H1 (cell line): ENCODE measurements around the gene PIK3R1. TPM values are rescaled to one million over a fixed set of nuclear protein-coding genes. Genes with fewer than 3 reads are reported as not detected.

Source experiments
- CTCF ChIA-PET: fragments of 300-600 bp; sonication (Branson Sonifier 250); formaldehyde crosslinking; loops from one replicate; lab custom pipeline; 2021; ENCODE audit not compliant: partially characterized antibody; lab: Charles Lee
- POLR2A ChIA-PET: fragments of 300-600 bp; sonication (Branson Sonifier 250); formaldehyde crosslinking; loops from one replicate; lab custom pipeline; 2021; ENCODE audit warnings: inconsistent platforms; ENCODE audit not compliant: partially characterized antibody; lab: Charles Lee
- DNase-seq, 2 experiments: peaks; one replicate each; pipeline versions ENCODE4 v3.0.0 to v3.0.0-alpha.2; 2010 to 2022; ENCODE audit warnings: low spot score in 2 of 2, low read depth in 1 of 2, mixed read lengths in 1 of 2
- FAIRE-seq: peaks from 2 replicates; lab custom pipeline; 2011; peaks lifted over from hg19 to GRCh38; lab: Jason Lieb, UNC
- H2AFZ ChIP-seq: 2 replicates; pipeline ENCODE4 v1.8.1; 2012; ENCODE audit warnings: low read length, inconsistent platforms
- H2AK5ac ChIP-seq: 2 replicates; pipeline ENCODE4 v1.6.1; 2013; ENCODE audit warnings: low read depth, low read length
- H2BK120ac ChIP-seq: replicated peaks from 2 replicates; pipeline ENCODE3; 2013; ENCODE audit warnings: low read depth, low read length, inconsistent platforms
- H2BK12ac ChIP-seq: 2 replicates; pipeline ENCODE4 v1.6.1; 2013; ENCODE audit warnings: low read depth, low read length
- H2BK15ac ChIP-seq: 2 replicates; pipeline ENCODE4 v1.6.1; 2013; ENCODE audit warnings: low read length
- H2BK20ac ChIP-seq: 2 replicates; pipeline ENCODE4 v1.6.1; 2013; ENCODE audit warnings: low read length
- H2BK5ac ChIP-seq: 2 replicates; pipeline ENCODE4 v1.6.1; 2013; ENCODE audit warnings: low read depth, low read length
- H3K14ac ChIP-seq: 2 replicates; pipeline ENCODE4 v1.6.1; 2013; ENCODE audit warnings: inconsistent platforms; ENCODE audit not compliant: insufficient read length
- H3K18ac ChIP-seq: 2 replicates; pipeline ENCODE4 v1.6.1; 2013; ENCODE audit warnings: low read length; ENCODE audit errors: extremely low read depth
- H3K23ac ChIP-seq: 2 replicates; pipeline ENCODE4 v1.6.1; 2013; ENCODE audit warnings: inconsistent platforms; ENCODE audit not compliant: insufficient read length
- H3K23me2 ChIP-seq: 2 replicates; pipeline ENCODE4 v1.6.1; 2013; ENCODE audit warnings: low read depth, low read length
- H3K27ac ChIP-seq: 2 replicates; pipeline ENCODE4 v1.6.1; 2011; ENCODE audit warnings: low read depth, low read length, inconsistent platforms
- H3K27me3 ChIP-seq, 4 experiments: replicated peaks in 1 of 4; 1 replicate in 1 of 4; 2 replicates in 3 of 4; pipeline versions ENCODE4 v1.6.1 to v1.8.1; 2011 to 2013; ENCODE audit warnings: low read length in 3 of 4, mild to moderate bottlenecking in 3 of 4, inconsistent platforms in 2 of 4, mixed read lengths in 2 of 4, moderate library complexity in 1 of 4; ENCODE audit not compliant: control insufficient read depth in 3 of 4, insufficient read depth in 3 of 4; ENCODE audit errors: extremely low read depth in 1 of 4
- H3K36me3 ChIP-seq, 4 experiments: 2 replicates each; pipeline versions ENCODE4 v1.6.1 to v1.8.1; 2011 to 2013; ENCODE audit warnings: mild to moderate bottlenecking in 4 of 4, low read length in 3 of 4, moderate library complexity in 2 of 4, control low read depth in 1 of 4, inconsistent platforms in 1 of 4; ENCODE audit not compliant: insufficient read depth in 4 of 4, control insufficient read depth in 2 of 4
- H3K4ac ChIP-seq: replicated peaks from 2 replicates; pipeline ENCODE3; 2013; ENCODE audit warnings: low read length, low read depth, mixed read lengths, inconsistent platforms; ENCODE audit not compliant: insufficient read length
- H3K4me1 ChIP-seq, 4 experiments: replicated peaks in 1 of 4; 1 replicate in 1 of 4; 2 replicates in 3 of 4; pipeline versions ENCODE4 v1.6.1 to v1.8.1; 2011 to 2013; ENCODE audit warnings: low read length in 3 of 4, inconsistent platforms in 2 of 4, mixed read lengths in 1 of 4; ENCODE audit not compliant: insufficient read depth in 4 of 4, control insufficient read depth in 3 of 4
- H3K4me2 ChIP-seq, 2 experiments: 2 replicates each; pipeline versions ENCODE4 v1.6.1 to v1.8.1; 2011 to 2013; ENCODE audit warnings: low read depth in 2 of 2, low read length in 2 of 2, control low read depth in 1 of 2, inconsistent platforms in 1 of 2, mild to moderate bottlenecking in 1 of 2; ENCODE audit not compliant: insufficient read depth in 1 of 2
- H3K4me3 ChIP-seq, 4 experiments: fragments of 200-600, 300-600 bp in 1 of 4; sonication (generic), shearing (Covaris generic), sonication (Bioruptor Twin) in 1 of 4; 2 replicates each; pipeline versions ENCODE4 v1.5.1 to v1.8.1; 2011 to 2016; ENCODE audit warnings: low read length in 4 of 4, low read depth in 3 of 4, control low read depth in 2 of 4, inconsistent platforms in 2 of 4, mild to moderate bottlenecking in 2 of 4, mixed read lengths in 1 of 4, moderate library complexity in 1 of 4; ENCODE audit not compliant: insufficient read depth in 2 of 4; ENCODE audit errors: extremely low read depth in 1 of 4
- H3K56ac ChIP-seq: replicated peaks from 2 replicates; pipeline ENCODE3; 2013; ENCODE audit warnings: low read depth, mild to moderate bottlenecking, mixed read lengths, low read length, inconsistent platforms; ENCODE audit not compliant: insufficient read length
- H3K79me1 ChIP-seq: 2 replicates; pipeline ENCODE4 v1.6.1; 2013; ENCODE audit warnings: low read depth, low read length, control low read depth
- H3K79me2 ChIP-seq, 2 experiments: 2 replicates each; pipeline versions ENCODE4 v1.6.1 to v1.8.1; 2012 to 2013; ENCODE audit warnings: low read length in 2 of 2, mild to moderate bottlenecking in 2 of 2, inconsistent platforms in 1 of 2; ENCODE audit not compliant: insufficient read depth in 2 of 2, control insufficient read depth in 1 of 2
- H3K9ac ChIP-seq, 4 experiments: replicated peaks in 1 of 4; 1 replicate in 1 of 4; 2 replicates in 3 of 4; pipeline versions ENCODE4 v1.6.1 to v1.8.1; 2011 to 2013; ENCODE audit warnings: low read depth in 3 of 4, low read length in 3 of 4, control low read depth in 2 of 4, mild to moderate bottlenecking in 2 of 4, moderate library complexity in 2 of 4, inconsistent platforms in 1 of 4; ENCODE audit errors: extremely low read depth in 1 of 4
- H3K9me3 ChIP-seq, 2 experiments: 2 replicates each; pipeline versions ENCODE4 v1.6.1 to v1.8.1; 2012 to 2013; ENCODE audit warnings: mild to moderate bottlenecking in 2 of 2, moderate library complexity in 2 of 2, control low read depth in 1 of 2, inconsistent platforms in 1 of 2, low read depth in 1 of 2, low read length in 1 of 2, mixed read lengths in 1 of 2; ENCODE audit not compliant: insufficient read depth in 2 of 2
- H4K20me1 ChIP-seq, 2 experiments: replicated peaks in 1 of 2; 2 replicates each; pipeline versions ENCODE3 to v1.8.1; 2011 to 2013; ENCODE audit warnings: inconsistent platforms in 2 of 2, low read length in 2 of 2, mild to moderate bottlenecking in 1 of 2; ENCODE audit not compliant: insufficient read depth in 2 of 2, control insufficient read depth in 1 of 2
- H4K5ac ChIP-seq: 2 replicates; pipeline ENCODE4 v1.6.1; 2013; ENCODE audit warnings: low read length, low read depth, mixed read lengths, inconsistent platforms; ENCODE audit not compliant: insufficient read length
- H4K8ac ChIP-seq: 2 replicates; pipeline ENCODE4 v1.8.0; 2013; ENCODE audit warnings: mild to moderate bottlenecking, moderate library complexity, low read length, inconsistent platforms; ENCODE audit not compliant: insufficient read depth; ENCODE audit errors: extremely low read depth
- H4K91ac ChIP-seq: replicated peaks from 2 replicates; pipeline ENCODE3; 2013; ENCODE audit warnings: low read length, mixed read lengths, inconsistent platforms; ENCODE audit not compliant: insufficient read length
- ATF3 ChIP-seq: IDR thresholded peaks from 2 replicates; pipeline ENCODE4 v1.6.1; 2011; ENCODE audit warnings: low read depth, mild to moderate bottlenecking, low read length; ENCODE audit not compliant: insufficient read depth
- BRCA1 ChIP-seq: IDR thresholded peaks from 2 replicates; pipeline ENCODE4 v1.6.1; 2012; ENCODE audit warnings: low read depth, low read length, improper control_type of control experiment
- CTCF ChIP-seq, 3 experiments: IDR thresholded peaks; 1 replicate in 2 of 3; 2 replicates in 1 of 3; pipeline versions ENCODE4 v1.5.1 to v1.6.1; 2011; ENCODE audit warnings: low read length in 3 of 3, mild to moderate bottlenecking in 3 of 3, inconsistent platforms in 2 of 3, low read depth in 1 of 3, moderate library complexity in 1 of 3; ENCODE audit not compliant: insufficient read depth in 1 of 3; ENCODE audit errors: control extremely low read depth in 1 of 3
- GTF2F1 ChIP-seq: IDR thresholded peaks from 2 replicates; pipeline ENCODE4 v1.6.1; 2012; ENCODE audit warnings: low read depth, low read length, improper control_type of control experiment, borderline replicate concordance
- KDM1A ChIP-seq: fragments of 200-600, 300-600 bp; sonication (generic); IDR thresholded peaks from 2 replicates; pipeline ENCODE4 v1.7.1; 2016; ENCODE audit warnings: mild to moderate bottlenecking, low read length, borderline replicate concordance
- KDM4A ChIP-seq: IDR thresholded peaks from one replicate; pipeline ENCODE4 v1.7.1; 2012; ENCODE audit warnings: low read depth, mild to moderate bottlenecking, moderate library complexity, low read length, inconsistent platforms; ENCODE audit not compliant: severe bottlenecking
- MAX ChIP-seq: IDR thresholded peaks from 2 replicates; pipeline ENCODE4 v1.6.1; 2012; ENCODE audit warnings: inconsistent platforms
- RBBP5 ChIP-seq: IDR thresholded peaks from 2 replicates; pipeline ENCODE4 v1.7.1; 2012; ENCODE audit warnings: low read depth, mild to moderate bottlenecking, inconsistent platforms, low read length, moderate library complexity, borderline replicate concordance
- RFX5 ChIP-seq: IDR thresholded peaks from 2 replicates; pipeline ENCODE4 v1.6.1; 2011; ENCODE audit warnings: low read depth, low read length, improper control_type of control experiment, borderline replicate concordance
- SIN3A ChIP-seq, 2 experiments: IDR thresholded peaks in 1 of 2; conservative IDR thresholded peaks in 1 of 2; 2 replicates each; pipeline ENCODE4 v1.6.1; 2011 to 2012; ENCODE audit warnings: low read length in 2 of 2, improper control_type of control experiment in 1 of 2, low read depth in 1 of 2, mild to moderate bottlenecking in 1 of 2
- WGBS, 2 experiments: shearing (Covaris generic) in 1 of 2; methylation state at CpG; one replicate each; pipeline versions ENCODE4 v1.1.6 to v1.1.7; 2013 to 2015; ENCODE audit warnings: low lambda C conversion rate in 2 of 2, mixed read lengths in 2 of 2, inconsistent platforms in 1 of 2, low coverage in 1 of 2, missing lambda C conversion rate in 1 of 2; ENCODE audit not compliant: insufficient replicate concordance in 2 of 2, insufficient coverage in 1 of 2, insufficient read length in 1 of 2; ENCODE audit errors: extremely low coverage in 1 of 2, missing lambda C conversion rate in 1 of 2; 5-methylcytosine and 5-hydroxymethylcytosine counted together
- polyA plus RNA-seq, 7 experiments: library from polyadenylated mRNA; depleted of rRNA in 3 of 7; stranded (reverse) in 5 of 7; unstranded in 2 of 7; fragments of >200 nt in 5 of 7; fragments of 200-250 nt in 2 of 7; gene quantifications; 1 replicate in 5 of 7; 2 replicates in 1 of 7; 4 replicates in 1 of 7; pipeline versions ENCODE4 v1.2.1 to v1.2.3, GENCODE V29; 2011 to 2013; ENCODE audit warnings: missing spikeins in 2 of 7, mixed read lengths in 2 of 7
- total RNA-seq: library from RNA; stranded (reverse); fragmentation: NEBNext Ultra II Directional; extraction: Animal tissue kit (Norgen Biotek cat#: 25700); gene quantifications from 2 replicates; pipeline ENCODE4 v1.2.1, GENCODE V29; 2021

PIK3R1 gene
- total and polyA plus RNA-seq, 2 of the 8 experiments (the other 6 are each of a cell fraction or from before 2014, with no cell fraction given): 2.3 to 13.7 TPM

GRCh38 chr5:68345171-68345570 lies 129.6 kb downstream of the PIK3R1 start:
- Histone ChIP-seq H2BK120ac (no peak overlapping the region), H2BK20ac (no peak overlapping the region), H4K20me1 (no peaks in the 10 kb centered on the region), H3K18ac (no peak overlapping the region), H4K8ac (no peak overlapping the region), H3K4ac (no peak overlapping the region), H3K36me3 (no peaks in the 10 kb centered on the region), H3K23ac (no peak overlapping the region), H3K4me2 (no peak overlapping the region), H2BK12ac (no peak overlapping the region), H3K79me2 (no peaks in the 10 kb centered on the region), H2AK5ac (no peak overlapping the region), H3K27ac (no peak overlapping the region), H3K9ac (no peak overlapping the region), H3K79me1 (no peaks in the 10 kb centered on the region), H3K4me3 (no peak overlapping the region), H3K27me3 (no peaks in the 10 kb centered on the region), H3K14ac (no peak overlapping the region), H3K4me1 (0 out of 7 replicates have a peak, but pooled peaks cover 0 to 2% (median under 1%) of the 10 kb centered on the region in 4 experiments), H3K56ac (no peak overlapping the region), H2AFZ (no peak overlapping the region), H3K9me3 (0 out of 4 replicates have a peak, but pooled peaks cover 0 to 4% of the 10 kb centered on the region in 2 experiments), H4K5ac (no peak overlapping the region), H4K91ac (no peak overlapping the region), H3K23me2 (no peaks in the 10 kb centered on the region), H2BK15ac (no peak overlapping the region), H2BK5ac (no peak overlapping the region)
- WGBS, 2 experiments: 89% methylated on average over 3 of the region's 3 CpGs; no CpG with 5 or more reads in 1 of the 2 experiments
- FAIRE-seq: no peak
- CTCF ChIA-PET: no interaction called here
- POLR2A ChIA-PET: no interaction called here
- DNase-seq: no peak
- TF ChIP-seq RBBP5: no peak
- TF ChIP-seq KDM4A: no peak
- TF ChIP-seq SIN3A (conservative IDR thresholded peaks at IDR 0.05 in 1 of 2, IDR thresholded peaks at IDR 0.05 in 1 of 2; ENCODE audit: low read depth in 1 of 2, low read length in 2 of 2): no peak
- no peak for TF ChIP-seq MAX
- TF ChIP-seq ATF3: no peak
- no peak for TF ChIP-seq BRCA1
- TF ChIP-seq RFX5: no peak
- TF ChIP-seq CTCF (IDR thresholded peaks at IDR 0.05; ENCODE audit: control extremely low read depth in 1 of 3, insufficient read depth in 1 of 3, low read depth in 1 of 3, low read length in 3 of 3): no peak
- no peak for TF ChIP-seq GTF2F1
- TF ChIP-seq KDM1A: no peak
